ENCODE measurements around the gene DIO3.

- TF ChIP-seq CTCF (IDR thresholded peaks at IDR 0.05) (no peak), POLR2A (IDR thresholded peaks at IDR 0.05) (no peak), EP300 (IDR thresholded peaks at IDR 0.05) (no peak)
Measured at GRCh38 chr14:101521978-101522377, 39.3 kb upstream of the DIO3 start.
